GM21447 (cell line): ENCODE measurements around the gene PET100.
"Not testable (repeated sequence)": the region's sequence is repeated elsewhere in the genome, so short reads cannot be mapped to it uniquely, and the experiment has no call there.

ENCODE experiments used
- ATAC-seq: cut with Tn5 transposase; IDR thresholded peaks from one replicate; pipeline ENCODE4 v1.9.1; 2021; ENCODE audit not compliant: unreplicated experiment

PET100 gene

DNA sequence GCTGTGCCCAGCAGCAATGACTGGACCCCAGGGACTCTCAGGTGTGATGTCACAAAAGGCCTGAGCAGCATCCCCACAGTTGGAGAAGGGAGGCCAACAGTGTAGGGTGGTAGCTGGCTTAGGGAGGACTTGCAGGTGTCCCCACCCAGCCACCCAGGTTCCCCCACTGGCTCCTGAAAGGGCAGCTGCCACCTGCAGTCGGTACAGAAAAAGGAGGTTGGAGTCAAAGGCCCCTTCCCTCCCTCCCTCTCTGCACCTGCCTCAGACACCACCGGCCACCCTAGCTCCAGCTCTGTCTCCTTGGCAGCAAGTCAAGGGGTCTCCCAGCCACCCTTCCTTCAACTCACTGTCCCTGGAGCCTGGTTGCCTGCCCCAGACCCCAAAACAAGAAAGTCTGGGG lies 4.1 kb downstream of the PET100 start, which contains the start of gene PCP2:
Gene PCP2, minus strand, starts transcription at position 22 of the 400 bp plus-strand sequence. CDS start 262 bp downstream, outside the sequence.
- no peak for ATAC-seq

DNA sequence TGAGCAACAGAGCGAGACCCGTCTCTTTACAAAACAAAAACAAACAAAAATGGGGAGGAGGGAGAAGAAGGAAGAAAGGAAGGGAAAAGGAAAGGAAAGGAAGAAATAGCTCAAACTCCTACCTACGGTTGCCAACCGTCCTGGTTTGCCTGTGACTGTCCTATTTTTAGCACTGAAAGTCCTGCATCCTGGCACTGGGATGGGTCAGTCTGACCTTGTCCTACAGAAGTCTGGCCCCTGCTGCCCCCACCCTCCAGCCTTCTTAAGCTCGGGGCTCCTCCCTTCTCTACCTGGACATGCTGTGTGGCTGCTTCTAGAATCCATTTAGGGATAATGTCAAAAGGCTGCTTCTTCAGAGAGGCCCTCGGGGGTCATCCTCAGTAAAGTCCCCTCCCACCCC lies 6.1 kb downstream of the PET100 start:
- ATAC-seq: no peak

DNA sequence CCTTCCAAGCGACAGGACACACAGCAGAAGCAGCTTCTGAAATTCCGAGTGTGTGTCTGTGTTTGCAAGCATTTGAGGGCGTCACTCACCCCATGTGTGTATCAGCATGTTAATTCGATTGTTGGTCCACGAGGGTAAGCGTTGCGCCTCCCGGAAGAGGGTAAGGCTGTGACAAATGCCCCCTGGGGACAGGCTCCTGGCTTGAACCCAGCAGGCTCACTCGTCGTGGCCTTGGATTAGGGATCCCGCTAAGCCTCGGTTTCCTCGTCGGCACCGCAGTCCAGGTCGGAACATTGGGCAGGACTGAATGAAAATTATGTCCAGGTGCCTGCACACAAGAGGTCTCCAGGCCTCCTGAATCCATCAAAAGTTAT lies 6.7 kb downstream of the PET100 start:
- ATAC-seq: no peak

DNA sequence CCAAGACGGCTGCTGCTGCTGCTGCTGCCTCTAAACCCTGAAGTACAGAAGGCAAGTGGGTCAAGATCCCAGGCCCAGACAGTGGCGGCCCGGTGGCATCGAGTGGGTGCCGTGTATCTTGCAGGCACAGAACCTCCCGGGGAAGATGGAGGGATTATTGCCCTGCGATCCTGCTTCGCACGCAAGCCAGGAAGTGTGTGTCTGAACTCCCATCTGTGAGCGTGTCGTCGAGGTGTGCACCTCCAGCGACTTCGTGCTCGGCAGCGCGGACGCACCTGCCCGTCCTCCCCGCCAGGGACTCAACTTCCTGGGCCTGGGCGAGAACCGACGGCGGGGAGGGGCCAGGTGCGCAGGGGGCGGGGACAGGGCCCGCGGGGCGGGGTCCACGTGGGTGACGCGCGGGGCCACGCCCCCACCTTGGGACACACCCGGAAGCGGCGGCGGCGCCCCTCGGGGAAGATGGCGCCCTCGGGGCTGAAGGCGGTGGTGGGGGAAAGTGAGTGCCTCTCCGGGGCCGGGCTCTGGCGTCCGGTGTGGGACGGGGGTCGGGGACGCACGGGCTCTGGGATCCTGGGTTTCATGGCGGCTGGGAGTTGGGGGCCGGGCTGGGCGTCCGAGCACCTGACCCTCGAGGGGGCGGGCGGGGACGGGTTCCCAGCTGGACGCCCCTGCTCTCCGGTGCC lies 7.2 kb downstream of the PET100 start, which contains the start of gene STXBP2:
Gene STXBP2, plus strand, starts transcription at position 420 of the 683 bp plus-strand sequence. Its CDS starts 40 bp downstream, at position 460.
- ATAC-seq: no peak

DNA sequence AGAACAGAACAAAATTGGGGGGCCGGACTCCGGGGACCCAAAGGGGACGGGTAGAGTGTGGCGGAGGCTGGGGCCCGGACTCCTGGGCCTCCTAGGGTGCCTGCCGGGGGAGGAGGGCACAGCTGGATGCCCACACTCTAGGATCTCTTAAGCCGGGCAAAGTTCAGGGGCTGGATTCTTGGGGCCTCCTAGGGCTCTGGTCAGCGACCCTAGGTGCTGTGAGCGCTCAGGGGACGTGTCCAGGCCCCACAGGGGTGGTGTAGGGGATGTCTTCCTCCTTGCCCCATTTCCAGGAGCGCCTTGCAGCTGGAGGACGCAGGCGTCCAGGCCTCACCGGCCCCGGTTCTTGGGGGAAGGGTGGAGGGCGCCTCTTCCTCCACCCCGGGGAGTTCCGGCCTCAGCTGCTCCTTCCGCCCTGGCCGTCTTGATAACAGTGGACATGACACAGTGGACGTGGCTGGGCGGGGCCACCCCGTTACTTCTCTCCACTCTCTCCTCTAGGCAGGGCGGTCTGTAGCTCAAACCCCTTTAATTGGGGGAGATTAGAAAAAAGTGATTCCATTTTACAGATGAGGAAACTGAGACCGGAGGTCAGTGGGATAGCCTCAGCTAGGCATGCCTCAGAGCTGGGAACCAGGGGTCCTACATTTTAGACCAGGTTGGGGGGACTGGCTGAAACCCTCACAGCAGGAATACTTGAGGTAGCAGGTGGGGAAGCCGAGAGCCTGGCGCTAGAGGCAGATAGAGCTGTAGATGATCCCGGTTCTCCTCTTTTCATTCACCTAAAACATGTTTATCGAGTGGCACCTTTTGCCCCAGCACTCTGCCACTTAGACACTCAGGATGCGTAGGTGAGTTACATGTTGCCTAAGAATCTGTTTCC lies 8.0 kb downstream of the PET100 start:
- ATAC-seq: no peak

DNA sequence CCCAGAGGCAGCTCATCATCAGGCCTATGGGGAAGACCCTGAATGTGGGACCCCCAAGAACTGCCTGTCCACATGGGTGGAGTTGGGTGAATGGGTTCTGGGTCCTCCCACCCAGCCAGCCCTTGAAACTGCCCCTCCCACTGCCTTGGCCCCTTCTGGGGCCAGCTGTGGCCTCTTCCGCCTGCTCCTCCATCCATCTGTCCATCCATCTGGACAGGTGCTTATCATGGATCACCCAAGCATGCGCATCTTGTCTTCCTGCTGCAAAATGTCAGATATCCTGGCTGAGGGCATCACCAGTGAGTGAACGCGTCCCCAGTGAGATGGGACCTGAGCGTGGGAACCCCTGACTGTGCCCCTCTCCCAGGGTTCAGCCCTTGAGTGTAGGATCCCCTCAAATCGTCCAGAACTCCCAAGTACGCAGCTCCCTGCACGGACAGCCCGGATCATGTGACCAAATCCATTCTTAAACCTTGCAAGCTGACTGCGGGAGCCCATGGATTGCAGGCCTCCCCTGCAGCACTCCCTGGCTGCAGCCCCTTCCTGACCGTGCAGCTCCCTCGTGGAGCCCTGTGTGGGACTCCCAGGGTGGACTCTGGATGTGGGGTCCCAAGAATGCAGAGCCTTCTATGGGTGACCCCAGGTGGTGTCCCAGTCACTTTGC lies 9.3 kb downstream of the PET100 start:
- ATAC-seq: no peak

DNA sequence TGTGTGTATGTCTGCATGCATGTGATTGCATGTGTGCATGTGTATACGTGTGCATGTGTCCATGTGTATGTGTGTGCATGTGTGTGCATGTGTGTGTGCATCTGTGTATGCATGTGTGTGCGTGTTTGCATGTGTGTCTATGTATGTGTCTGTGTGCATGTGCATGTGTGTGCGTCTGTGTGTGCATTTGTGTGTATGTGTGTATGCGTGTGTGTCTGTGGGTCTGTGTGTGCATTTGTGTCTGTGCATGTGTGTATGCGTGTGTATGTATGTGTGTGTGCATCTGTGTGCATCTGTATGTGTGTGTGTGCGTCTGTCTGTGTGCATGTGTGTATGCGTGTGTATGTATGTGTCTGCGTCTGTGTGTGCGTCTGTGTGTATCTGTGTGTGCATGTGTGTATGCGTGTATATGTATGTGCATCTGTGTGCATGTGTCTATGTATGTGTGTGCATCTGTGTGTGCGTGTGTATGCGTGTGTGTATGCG lies 10.3 kb downstream of the PET100 start:
- no peak for ATAC-seq

DNA sequence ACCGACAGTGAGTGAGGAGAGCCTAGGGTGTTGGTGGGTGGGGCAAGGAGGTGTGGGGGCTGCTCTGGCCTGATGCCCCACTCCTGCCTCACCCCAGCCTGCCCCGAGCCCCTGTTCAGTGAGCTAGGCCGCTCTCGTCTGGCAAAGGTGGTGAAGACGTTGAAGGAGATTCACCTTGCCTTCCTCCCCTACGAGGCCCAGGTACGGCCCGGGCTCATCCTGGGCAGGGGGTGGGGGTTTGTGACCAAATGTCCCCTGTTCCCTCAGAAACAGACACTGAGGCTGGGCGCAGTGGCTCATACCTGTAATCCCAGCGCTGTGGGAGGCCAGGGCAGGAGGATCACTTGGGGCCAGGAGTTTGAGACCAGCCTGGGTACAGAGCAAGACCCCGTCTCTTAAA lies 11.2 kb downstream of the PET100 start:
- no peak for ATAC-seq

DNA sequence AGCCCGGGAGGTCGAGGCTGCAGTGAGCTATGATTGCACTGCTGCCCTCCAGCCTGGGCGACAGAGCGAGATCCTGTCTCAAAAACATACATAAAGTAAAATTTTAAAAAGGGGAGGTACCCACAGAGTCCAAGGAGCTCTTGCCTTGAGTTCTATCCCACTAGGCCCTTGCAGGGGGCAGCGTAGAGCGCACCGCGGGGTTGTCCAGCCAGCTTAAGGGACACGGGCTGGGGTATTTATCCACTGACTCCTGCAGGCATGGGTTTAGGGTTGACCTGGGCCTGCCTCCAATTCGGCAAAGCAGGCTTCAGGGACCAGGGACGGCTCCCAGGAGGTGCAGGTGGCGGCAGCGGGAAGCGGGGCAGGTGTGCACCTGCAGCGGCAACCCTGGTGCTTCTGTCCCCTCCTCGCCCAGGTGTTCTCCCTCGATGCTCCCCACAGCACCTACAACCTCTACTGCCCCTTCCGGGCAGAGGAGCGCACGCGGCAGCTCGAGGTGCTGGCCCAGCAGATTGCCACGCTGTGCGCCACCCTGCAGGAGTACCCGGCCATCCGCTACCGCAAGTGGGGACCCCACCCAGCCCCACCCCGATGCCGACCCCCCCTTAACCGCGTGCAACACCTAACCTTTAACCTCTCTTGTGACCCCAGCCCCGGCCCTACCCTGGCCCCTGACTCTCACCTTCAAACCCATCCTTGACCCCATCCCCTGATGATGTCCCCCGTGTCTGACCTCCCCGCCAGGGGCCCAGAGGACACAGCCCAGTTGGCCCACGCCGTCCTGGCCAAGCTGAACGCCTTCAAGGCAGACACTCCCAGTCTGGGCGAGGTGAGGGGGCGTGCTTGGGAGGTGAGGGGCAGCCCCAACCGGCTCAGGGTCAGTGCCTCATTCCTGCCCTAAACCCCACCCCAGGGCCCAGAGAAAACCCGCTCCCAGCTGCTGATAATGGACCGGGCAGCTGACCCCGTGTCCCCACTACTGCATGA lies 12.0 kb downstream of the PET100 start:
- ATAC-seq: no peak

DNA sequence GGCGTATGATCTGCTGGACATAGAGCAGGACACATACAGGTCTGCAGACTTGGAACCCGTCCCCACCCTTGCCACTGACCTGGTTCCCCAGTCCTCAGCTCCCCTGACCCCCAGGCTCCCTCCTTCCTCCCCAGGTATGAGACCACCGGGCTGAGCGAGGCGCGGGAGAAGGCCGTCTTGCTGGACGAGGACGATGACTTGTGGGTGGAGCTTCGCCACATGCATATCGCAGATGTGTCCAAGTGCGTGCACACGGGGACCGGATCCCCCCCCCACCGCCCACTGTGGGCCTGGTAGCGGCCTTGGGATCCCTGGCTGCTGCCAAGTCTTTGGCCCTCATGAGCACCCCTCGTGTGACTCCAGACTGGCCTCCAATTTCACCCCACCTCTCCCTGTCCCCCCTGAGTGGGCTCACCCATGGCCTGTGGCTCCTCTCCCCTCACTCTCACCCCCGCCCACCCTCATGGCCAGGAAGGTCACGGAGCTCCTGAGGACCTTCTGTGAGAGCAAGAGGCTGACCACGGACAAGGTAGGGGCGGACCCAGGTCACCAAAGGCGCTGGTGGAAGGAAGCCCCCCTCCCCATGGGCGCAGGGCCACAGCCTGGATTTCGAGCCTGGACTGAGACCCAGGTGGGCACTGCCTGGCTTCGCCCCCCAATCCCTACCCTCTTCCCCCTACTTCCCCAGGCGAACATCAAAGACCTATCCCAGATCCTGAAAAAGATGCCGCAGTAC lies 12.9 kb downstream of the PET100 start:
- no peak for ATAC-seq

DNA sequence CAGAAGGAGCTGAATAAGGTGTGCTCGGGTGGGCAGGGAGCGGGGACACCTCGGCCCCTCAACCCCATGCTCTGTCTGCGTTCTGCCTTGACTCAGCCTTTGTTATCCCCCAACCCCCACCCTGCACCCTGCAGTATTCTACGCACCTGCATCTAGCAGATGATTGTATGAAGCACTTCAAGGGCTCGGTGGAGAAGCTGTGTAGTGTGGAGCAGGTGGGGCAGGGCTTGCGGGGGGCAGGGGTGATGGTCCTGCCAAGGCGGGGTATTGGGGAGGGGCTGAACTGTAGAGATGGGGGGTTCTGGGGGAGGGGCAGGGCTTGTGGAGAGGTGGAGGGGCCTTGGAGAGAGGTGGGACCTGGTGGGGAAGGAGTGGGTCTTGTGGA lies 13.4 kb downstream of the PET100 start:
- ATAC-seq: no peak

DNA sequence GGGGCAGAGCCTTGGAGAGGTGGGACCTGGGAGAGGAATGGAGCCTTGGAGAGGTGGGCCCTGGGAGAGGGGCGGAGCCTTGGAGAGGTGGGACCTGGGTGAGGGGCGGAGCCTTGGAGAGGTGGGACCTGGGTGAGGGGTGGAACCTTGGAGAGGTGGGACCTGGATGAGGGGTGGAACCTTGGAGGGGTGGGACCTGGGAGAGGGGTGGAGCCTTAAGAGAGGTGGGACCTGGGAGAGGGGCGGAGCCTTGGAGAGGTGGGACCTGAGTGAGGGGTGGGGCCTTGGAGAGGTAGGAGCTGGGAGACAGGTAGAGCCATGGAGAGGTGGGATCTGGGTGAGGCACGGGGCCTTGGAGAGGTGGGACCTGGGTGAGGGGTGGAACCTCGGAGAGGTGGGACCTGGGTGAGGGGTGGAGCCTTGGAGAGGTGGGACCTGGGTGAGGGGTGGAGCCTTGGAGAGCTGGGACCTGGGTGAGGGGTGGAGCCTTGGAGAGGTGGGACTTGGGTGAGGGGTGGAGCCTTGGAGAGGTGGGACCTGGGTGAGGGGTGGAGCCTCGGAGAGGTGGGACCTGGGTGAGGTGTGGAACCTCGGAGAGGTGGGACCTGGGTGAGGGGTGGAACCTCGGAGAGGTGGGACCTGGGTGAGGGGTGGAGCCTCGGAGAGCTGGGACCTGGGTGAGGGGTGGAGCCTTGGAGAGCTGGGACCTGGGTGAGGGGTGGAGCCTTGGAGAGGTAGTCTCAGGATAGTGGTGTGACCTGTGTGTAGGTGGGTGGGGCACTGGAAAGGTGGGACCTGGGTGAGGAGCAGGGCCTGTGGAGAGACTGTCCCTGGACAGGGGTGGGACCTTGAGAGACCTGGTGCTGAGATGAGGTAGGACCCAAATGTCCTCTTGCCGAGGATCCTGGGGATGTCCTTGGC lies 14.3 kb downstream of the PET100 start:
- not testable (repeated sequence) for ATAC-seq

DNA sequence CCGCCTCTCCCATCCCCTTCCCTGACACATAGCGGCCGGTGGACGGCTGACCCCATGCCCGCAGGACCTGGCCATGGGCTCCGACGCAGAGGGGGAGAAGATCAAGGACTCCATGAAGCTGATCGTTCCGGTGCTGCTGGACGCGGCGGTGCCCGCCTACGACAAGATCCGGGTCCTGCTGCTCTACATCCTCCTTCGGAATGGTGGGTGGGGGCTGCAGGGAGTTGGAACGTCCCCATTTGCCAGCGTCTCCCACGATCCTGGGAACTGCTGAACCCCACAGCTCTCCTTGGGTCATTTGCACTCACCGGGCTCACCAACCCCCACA lies 14.9 kb downstream of the PET100 start:
- no peak for ATAC-seq

DNA sequence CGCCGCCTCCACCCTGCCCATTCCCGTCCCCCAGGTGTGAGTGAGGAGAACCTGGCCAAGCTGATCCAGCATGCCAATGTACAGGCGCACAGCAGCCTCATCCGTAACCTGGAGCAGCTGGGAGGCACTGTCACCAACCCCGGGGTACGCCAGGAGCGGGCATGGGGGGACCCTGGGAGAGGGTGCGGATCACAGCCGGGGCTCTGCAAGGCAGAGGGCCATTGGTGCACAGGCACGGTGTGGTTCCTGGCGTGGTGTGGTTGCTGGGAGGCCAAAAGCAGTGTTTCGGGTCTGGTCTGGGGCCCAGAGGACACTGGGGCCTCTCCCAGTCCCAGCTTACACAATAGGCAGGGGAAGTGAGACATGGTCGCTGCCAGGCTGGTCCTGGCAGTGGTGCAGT lies 15.6 kb downstream of the PET100 start:
- ATAC-seq: no peak

DNA sequence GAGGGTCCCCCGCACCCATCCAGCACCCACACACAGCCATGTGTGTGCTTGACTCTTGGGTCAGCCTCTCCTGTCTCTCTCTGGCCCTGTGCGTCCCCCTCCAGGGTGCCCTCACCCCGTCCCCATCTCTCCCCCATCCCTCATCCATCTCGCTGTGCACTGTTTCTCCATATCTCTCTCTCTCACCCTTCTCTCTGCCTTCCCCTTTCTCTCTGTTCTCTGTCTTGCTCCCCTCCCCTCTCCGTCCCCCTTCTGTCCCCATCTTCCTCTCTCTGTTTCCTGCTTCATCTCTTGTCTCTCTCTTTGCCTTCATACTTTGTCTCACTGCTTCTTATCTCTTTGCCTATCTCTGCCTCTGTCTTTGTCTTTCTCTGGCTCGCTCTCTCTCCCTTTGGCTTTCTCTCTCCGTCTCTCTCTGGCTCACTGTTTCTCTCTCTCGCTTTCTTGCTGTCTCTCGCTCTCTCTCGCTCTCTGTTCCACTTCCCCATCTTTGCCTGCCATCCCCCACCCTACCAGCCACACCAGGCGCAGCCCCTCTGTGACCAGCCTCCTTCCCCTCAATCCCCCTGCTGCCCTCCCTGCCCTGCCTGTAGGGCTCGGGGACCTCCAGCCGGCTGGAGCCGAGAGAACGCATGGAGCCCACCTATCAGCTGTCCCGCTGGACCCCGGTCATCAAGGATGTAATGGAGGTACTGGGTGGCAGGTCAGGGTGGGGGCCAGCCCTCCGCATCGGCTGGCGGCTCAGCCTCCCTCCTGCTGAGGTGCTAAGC lies 16.2 kb downstream of the PET100 start:
- ATAC-seq: no peak

DNA sequence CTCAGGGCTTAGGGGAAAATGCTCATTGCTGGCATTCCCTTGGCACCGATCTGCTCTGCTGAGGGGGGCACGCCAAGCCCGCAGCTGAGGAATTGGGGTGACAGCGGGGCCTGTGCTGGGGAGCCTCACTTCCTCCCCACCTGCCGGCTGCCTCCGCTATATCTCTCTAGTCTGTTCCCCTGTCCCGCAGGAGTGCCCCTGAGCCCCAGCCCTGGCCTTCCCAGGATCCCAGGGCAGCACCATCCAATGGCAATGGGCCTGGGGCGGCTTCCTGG lies 16.8 kb downstream of the PET100 start:
- ATAC-seq: no peak

DNA sequence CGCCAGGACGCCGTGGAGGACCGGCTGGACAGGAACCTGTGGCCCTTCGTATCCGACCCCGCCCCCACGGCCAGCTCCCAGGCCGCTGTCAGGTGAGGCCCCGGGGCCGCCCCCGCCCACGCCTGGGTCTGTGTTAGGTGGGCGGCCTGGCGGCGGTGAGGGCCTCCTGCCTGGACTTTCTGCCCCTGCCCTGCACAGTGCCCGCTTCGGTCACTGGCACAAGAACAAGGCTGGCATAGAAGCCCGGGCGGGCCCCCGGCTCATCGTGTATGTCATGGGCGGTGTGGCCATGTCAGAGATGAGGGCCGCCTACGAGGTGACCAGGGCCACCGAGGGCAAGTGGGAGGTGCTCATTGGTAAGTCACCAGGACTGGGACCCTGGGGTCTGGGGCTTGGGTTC lies 17.6 kb downstream of the PET100 start:
- ATAC-seq: no peak

DNA sequence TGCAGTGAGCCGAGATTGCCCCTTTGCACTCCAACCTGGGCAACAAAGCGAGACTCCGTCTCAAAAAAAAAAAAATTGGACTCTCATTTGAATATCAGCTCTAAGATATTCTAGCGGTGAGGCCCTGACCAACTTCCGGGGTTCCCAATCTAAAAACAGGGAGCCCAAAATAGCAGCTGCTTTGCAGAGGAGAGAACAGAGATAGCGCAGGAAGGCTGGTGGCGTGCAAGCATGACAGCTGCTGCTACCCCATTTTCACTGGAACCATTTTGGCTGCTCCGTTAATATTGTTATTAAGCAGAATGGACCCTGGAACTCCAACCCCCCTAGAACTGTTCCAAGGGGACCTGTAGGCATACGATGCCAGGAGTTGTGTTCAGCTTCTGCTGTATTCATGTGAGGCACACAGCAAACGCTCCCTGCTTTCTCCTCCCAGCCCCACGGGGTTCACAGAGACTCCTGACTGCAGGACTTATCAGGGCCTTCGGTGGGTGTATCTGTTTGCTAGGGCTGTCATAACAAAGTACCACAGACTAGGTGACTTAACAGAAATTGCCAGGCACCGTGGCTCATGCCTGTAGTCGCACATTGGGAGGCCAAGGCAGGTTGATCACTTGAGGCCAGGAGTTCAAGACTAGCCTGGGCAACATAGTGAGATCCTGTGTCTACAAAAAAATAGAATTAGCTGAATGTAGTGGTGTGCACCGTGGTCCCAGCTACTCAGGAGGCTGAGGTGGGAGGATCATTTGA lies 18.8 kb downstream of the PET100 start:
- ATAC-seq: no peak
